ENCODE measurements around the gene RAB17.

Gene RAB17

DNA sequence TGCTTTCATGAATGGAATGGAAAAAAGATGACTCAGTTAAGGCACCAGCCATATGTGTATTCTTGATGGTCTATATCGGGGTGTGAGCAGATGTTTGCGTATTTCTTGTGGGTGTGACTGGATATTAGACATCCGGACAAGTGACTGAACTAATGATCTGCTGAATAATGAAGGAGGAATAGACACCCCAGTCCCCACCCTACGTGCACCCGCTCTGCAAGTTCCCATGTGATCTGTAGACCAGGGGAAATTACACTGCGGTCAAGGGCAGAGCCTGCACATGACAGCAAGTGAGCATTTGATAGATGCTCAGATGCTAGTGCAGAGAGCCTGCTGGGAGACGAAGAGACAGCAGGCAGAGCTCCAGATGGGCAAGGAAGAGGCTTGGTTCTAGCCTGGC is 36.6 kb downstream of the RAB17 start:
- peaks cover 27% of the 10 kb centered on the region for H3K36me3 ChIP-seq (ENCODE audit: control insufficient read depth, insufficient read depth, low read length)
- H3K9ac ChIP-seq (ENCODE audit: low read length) = no peak overlapping the region
- H3K4me1 ChIP-seq (ENCODE audit: control insufficient read depth, insufficient read depth, low read length) = peaks cover 5% of the 10 kb centered on the region
- no peaks in the 10 kb centered on the region for H3K27me3 ChIP-seq (ENCODE audit: control insufficient read depth, insufficient read depth, low read length)
- H3K9me3 ChIP-seq (ENCODE audit: control insufficient read depth, low read length) = no peaks in the 10 kb centered on the region
- no peak overlapping the region for H3K4me3 ChIP-seq (ENCODE audit: low read length)

DNA sequence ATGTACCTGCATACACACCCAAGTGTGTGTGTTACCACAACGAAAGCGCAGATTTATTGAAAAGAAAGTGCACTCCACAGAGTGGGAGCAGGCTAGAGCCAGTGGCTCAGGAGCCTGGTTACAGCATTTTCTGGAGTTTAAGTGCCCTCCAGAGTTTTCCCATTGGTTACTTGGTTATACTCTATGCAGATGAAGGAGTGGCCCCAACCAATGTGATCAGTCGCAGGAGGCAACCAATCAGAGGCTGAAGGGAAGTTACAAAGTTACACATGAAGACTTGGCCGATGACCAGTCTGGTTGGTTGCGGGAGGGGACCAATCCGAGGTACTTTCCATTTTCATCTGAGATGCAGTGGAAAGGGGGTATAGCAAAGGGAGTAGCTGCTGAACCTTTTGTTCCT is 37.6 kb downstream of the RAB17 start:
- no peaks in the 10 kb centered on the region for H3K4me1 ChIP-seq (ENCODE audit: control insufficient read depth, insufficient read depth, low read length)
- H3K36me3 ChIP-seq (ENCODE audit: control insufficient read depth, insufficient read depth, low read length) = peaks cover 32% of the 10 kb centered on the region
- no peak overlapping the region for H3K4me3 ChIP-seq (ENCODE audit: low read length)

DNA sequence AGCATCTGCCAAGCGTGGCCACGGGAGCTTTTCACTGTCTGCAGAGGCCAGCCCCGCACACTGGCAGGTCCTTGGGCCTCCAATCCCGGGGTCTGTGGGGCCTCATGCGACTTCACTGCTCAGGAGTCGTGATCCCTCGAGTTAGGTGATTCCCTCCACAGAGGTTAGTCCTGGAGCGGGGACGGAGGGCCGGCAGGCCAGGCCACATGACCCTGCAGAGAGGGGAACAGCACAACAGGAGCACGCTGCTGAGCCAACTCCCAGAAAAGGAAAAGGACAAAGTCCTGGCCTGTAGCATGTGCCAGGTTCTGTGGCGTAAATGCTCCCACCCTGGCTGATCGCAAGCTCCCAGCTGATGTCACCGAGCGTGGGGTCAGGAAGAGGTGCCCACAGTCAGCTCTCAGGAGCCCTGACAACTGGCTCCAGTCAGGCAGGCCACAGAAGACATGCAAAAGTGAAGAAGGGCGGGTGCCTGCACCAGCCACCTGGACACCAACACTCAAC is 39.4 kb downstream of the RAB17 start:
- H3K4me1 ChIP-seq (ENCODE audit: control insufficient read depth, insufficient read depth, low read length) = peaks cover 5% of the 10 kb centered on the region
- H3K9me3 ChIP-seq (ENCODE audit: control insufficient read depth, low read length) = no peaks in the 10 kb centered on the region
- no peaks in the 10 kb centered on the region for H3K27me3 ChIP-seq (ENCODE audit: control insufficient read depth, insufficient read depth, low read length)
- H3K9ac ChIP-seq (ENCODE audit: low read length) = no peak overlapping the region
- peaks cover 41% of the 10 kb centered on the region for H3K36me3 ChIP-seq (ENCODE audit: control insufficient read depth, insufficient read depth, low read length)
- no peak overlapping the region for H3K4me3 ChIP-seq (ENCODE audit: low read length)

More for the DNA sequence above, 37.6 kb downstream of the RAB17 start:
- no peak overlapping the region for H3K9ac ChIP-seq (ENCODE audit: low read length)
- no peaks in the 10 kb centered on the region for H3K9me3 ChIP-seq (ENCODE audit: control insufficient read depth, low read length)
- H3K27me3 ChIP-seq (ENCODE audit: control insufficient read depth, insufficient read depth, low read length) = no peaks in the 10 kb centered on the region

DNA sequence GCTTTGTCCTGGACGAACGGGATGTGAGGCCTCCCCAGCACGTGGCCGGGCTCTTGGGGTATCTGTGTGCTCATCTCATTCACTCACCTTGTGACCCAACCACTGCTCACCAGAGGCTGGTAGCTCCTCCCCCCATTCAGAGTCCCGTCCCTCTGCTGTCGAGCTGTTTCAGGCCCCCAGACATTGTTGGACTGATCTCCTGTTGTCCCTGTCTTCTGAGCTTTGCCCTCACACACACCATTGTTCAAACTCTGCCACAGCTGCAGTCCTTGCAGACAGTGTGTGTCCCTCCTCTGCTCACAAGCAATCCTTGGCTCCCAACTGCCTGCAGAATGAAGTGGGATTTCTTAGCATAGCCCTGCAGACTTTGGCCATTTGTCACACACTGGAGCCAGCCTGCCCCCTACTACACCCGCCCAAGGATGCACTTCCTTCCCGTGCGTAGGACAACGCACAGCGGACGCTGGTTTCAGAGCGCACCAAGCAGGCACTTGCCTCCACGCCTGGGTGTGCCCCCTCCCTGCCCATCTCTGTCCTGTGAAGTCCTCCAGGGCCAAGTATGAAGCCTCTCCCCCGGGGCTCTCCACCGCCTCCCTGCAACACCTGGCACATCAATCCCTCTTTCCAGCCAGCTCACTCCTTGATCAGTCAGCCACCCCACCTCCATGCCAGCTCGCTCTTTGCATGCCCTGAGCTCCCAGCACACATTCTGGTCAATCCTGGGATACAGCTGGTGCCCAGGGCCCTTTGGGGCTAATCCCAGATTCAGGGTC is 40.7 kb downstream of the RAB17 start:
- H3K27me3 ChIP-seq (ENCODE audit: control insufficient read depth, insufficient read depth, low read length) = no peaks in the 10 kb centered on the region
- H3K4me1 ChIP-seq (ENCODE audit: control insufficient read depth, insufficient read depth, low read length) = peaks cover 5% of the 10 kb centered on the region
- H3K4me3 ChIP-seq (ENCODE audit: low read length) = no peak overlapping the region
- H3K36me3 ChIP-seq (ENCODE audit: control insufficient read depth, insufficient read depth, low read length) = peaks cover 41% of the 10 kb centered on the region
- no peaks in the 10 kb centered on the region for H3K9me3 ChIP-seq (ENCODE audit: control insufficient read depth, low read length)
- no peak overlapping the region for H3K9ac ChIP-seq (ENCODE audit: low read length)

DNA sequence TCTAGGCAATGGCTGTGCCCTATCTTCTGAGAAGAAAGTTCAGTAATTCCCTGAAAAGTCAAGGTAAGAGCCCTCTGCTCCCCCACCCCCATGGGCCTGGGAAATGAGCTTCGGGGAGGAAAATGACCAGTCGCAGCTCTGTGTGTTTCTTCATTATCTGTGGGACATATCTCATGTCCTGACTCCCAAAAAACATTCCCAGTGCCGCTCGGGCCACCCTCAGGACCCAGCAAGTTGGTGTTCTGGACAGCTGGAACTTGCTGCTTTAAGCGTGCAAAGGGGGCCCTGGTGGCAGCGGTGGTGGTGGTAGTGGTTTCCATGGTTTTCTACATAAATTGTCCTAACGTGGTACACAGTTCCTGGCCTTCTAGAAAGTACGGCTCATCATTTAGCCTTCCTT is 41.3 kb downstream of the RAB17 start:
- no peaks in the 10 kb centered on the region for H3K9me3 ChIP-seq (ENCODE audit: control insufficient read depth, low read length)
- H3K36me3 ChIP-seq (ENCODE audit: control insufficient read depth, insufficient read depth, low read length) = peaks cover 41% of the 10 kb centered on the region
- no peaks in the 10 kb centered on the region for H3K27me3 ChIP-seq (ENCODE audit: control insufficient read depth, insufficient read depth, low read length)
- H3K9ac ChIP-seq (ENCODE audit: low read length) = no peak overlapping the region
- peaks cover 5% of the 10 kb centered on the region for H3K4me1 ChIP-seq (ENCODE audit: control insufficient read depth, insufficient read depth, low read length)
- no peak overlapping the region for H3K4me3 ChIP-seq (ENCODE audit: low read length)

DNA sequence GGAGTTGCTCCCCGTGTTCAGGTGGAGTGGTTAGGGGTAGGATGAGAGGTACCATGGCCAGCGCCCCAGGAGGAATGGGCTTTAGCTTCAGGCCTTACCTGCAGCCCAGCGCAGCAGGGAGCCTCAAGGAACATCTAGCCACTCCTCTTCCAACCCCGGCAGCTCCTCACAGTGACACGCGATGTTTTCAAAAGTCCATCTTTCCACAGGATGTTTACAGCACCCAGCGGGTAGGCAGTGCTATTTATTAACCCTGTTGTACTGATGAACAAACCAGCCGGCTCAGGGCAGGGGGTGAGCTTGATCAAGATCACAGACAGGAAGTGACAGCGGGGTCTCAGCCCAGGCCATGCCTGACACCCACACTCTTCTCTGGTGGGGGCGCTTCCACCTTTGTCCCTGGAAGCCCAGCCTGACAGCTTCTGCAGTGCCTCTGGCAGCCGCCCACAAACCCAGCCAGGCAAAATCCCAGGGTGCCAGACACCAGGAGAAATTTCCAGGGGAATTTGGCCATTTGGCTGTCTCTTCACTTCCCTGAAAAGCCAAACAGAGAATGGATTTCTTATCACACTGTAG is 42.6 kb downstream of the RAB17 start:
- peaks cover 5% of the 10 kb centered on the region for H3K4me1 ChIP-seq (ENCODE audit: control insufficient read depth, insufficient read depth, low read length)
- no peak overlapping the region for H3K9ac ChIP-seq (ENCODE audit: low read length)
- no peaks in the 10 kb centered on the region for H3K27me3 ChIP-seq (ENCODE audit: control insufficient read depth, insufficient read depth, low read length)
- H3K9me3 ChIP-seq (ENCODE audit: control insufficient read depth, low read length) = no peaks in the 10 kb centered on the region
- H3K36me3 ChIP-seq (ENCODE audit: control insufficient read depth, insufficient read depth, low read length) = peaks cover 31% of the 10 kb centered on the region
- no peak overlapping the region for H3K4me3 ChIP-seq (ENCODE audit: low read length)

DNA sequence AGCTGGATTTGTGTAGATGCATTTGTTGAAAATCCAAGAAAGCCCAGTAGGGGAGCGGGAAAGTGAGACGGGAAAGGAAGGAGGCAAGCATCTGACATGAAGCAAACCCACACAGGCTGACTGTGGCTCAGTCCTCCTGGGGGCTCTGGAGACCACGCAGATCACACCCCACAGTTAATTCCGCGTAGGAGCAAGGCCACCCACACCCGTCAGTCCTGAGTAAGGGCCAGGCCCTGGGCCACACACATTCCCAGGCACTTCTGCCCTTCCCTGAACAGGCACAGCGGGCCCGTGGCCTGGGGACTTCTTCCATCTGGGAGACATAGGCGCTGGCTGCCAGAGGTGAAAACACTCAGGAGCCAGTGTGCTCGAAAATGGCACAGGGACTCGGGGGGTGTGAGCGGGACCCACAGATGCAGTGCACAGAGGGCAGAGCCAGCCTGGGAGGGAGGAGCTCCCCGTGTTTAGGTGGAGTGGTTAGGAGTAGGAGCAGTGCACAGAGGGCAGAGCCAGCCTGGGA is 43.6 kb downstream of the RAB17 start:
- H3K4me1 ChIP-seq (ENCODE audit: control insufficient read depth, insufficient read depth, low read length) = peaks cover 5% of the 10 kb centered on the region
- no peak overlapping the region for H3K4me3 ChIP-seq (ENCODE audit: low read length)
- H3K36me3 ChIP-seq (ENCODE audit: control insufficient read depth, insufficient read depth, low read length) = peaks cover 31% of the 10 kb centered on the region
- no peaks in the 10 kb centered on the region for H3K9me3 ChIP-seq (ENCODE audit: control insufficient read depth, low read length)
- no peaks in the 10 kb centered on the region for H3K27me3 ChIP-seq (ENCODE audit: control insufficient read depth, insufficient read depth, low read length)
- no peak overlapping the region for H3K9ac ChIP-seq (ENCODE audit: low read length)

DNA sequence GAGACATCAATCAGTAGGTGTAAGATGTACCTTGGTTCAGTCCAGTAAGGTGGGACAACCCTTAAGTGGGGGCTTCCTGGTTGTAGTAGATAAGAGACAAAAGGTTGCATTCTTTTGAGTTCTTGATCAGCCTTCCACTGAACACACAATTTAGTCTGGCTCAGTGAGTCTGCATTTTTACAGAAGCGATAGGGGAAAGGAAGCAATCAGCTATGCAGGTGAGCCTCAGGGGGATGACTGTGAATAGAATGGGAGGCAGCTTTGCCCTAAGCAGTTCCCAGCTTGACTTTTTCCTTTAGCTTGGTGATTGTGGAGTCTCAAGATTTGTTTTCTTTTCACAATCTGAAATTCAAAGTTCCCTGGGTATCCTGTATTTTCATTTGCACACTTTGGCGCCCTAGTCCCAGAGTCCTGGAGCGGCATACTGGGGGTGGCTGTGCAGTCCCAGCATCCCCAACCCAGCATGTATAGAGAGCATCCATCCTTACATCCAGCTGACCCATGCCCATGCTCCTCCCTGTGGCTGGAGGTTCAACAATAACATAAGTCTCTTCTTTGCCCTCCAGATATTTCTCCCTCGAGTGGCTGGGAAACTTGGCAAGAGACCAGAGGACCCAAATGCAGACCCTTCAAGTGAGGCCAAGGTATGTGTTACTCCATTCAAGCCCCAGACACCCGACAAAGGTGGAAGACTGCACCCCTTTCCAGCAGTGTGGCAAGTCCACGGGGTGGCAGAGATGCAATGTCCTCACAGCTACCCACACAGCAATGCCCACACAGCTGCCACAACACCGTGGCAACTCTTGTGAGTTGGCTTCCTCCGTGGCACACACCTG is 44.3 kb downstream of the RAB17 start:
- Histone ChIP-seq H3K4me3 (ENCODE audit: low read length) (no peak overlapping the region), H3K27me3 (ENCODE audit: control insufficient read depth, insufficient read depth, low read length) (no peaks in the 10 kb centered on the region), H3K9me3 (ENCODE audit: control insufficient read depth, low read length) (no peaks in the 10 kb centered on the region), H3K9ac (ENCODE audit: low read length) (no peak overlapping the region), H3K4me1 (ENCODE audit: control insufficient read depth, insufficient read depth, low read length) (peaks cover 9% of the 10 kb centered on the region), H3K36me3 (ENCODE audit: control insufficient read depth, insufficient read depth, low read length) (peaks cover 37% of the 10 kb centered on the region)

DNA sequence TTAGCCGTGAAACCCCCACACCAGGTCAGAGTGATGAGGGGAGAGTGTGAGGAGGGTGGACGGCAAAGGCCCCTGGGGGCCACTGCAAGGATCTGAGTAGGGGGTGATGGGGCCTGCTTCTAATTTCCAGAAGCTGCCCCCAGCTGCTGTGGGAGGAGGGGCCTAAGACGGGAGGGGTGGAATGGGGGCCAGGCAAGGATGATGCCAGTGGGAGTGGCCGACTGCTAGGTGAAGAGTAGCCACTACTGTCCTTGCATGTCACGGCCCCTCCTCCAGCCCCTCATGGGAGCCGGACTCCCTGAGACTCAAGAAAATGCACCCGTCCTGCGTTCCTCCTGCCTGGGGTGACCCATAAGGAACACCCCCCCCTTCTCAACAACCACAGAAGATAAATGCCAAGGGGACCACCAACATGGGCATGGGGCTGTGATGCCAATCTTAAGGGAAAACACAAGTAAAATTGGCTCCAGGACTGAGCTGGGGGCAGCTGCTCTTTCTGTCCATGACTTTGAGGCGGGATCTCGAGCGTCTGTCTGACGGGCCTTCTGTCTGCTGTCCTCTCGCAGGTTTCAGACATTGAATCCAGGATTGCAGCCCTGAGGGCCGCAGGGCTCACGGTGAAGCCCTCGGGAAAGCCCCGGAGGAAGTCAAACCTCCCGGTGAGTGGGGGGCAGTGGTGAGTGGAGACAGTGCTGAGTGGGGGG is 48.4 kb downstream of the RAB17 start:
- Histone ChIP-seq H3K4me3 (ENCODE audit: low read length) (no peak overlapping the region), H3K9me3 (ENCODE audit: control insufficient read depth, low read length) (no peaks in the 10 kb centered on the region), H3K4me1 (ENCODE audit: control insufficient read depth, insufficient read depth, low read length) (peaks cover 49% of the 10 kb centered on the region), H3K36me3 (ENCODE audit: control insufficient read depth, insufficient read depth, low read length) (peaks cover 28% of the 10 kb centered on the region), H3K9ac (ENCODE audit: low read length) (no peak overlapping the region), H3K27me3 (ENCODE audit: control insufficient read depth, insufficient read depth, low read length) (no peaks in the 10 kb centered on the region)

DNA sequence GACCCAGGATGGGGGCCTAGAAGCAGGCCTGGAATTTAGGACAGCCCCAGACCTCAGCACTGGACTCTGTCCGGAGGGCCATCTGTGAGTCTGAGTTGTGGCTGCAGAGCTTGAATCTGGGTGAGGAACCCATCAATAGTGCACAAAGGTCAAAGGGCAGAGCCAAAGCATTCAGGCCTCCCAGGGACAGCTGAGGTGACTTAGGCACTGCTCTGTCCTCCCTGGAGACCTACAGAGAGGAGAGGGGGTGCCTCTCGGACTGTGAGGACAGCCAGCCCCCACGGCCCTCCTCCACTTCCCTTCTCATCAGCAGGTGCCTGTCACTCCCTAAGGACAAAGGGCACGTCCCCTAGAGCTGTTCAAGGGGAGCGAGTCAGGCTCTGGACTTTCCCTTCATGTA is 49.3 kb downstream of the RAB17 start:
- no peaks in the 10 kb centered on the region for H3K9me3 ChIP-seq (ENCODE audit: control insufficient read depth, low read length)
- H3K36me3 ChIP-seq (ENCODE audit: control insufficient read depth, insufficient read depth, low read length) = peaks cover 22% of the 10 kb centered on the region
- no peak overlapping the region for H3K9ac ChIP-seq (ENCODE audit: low read length)
- peaks cover 48% of the 10 kb centered on the region for H3K4me1 ChIP-seq (ENCODE audit: control insufficient read depth, insufficient read depth, low read length)
- H3K27me3 ChIP-seq (ENCODE audit: control insufficient read depth, insufficient read depth, low read length) = no peaks in the 10 kb centered on the region
- H3K4me3 ChIP-seq (ENCODE audit: low read length) = no peak overlapping the region

DNA sequence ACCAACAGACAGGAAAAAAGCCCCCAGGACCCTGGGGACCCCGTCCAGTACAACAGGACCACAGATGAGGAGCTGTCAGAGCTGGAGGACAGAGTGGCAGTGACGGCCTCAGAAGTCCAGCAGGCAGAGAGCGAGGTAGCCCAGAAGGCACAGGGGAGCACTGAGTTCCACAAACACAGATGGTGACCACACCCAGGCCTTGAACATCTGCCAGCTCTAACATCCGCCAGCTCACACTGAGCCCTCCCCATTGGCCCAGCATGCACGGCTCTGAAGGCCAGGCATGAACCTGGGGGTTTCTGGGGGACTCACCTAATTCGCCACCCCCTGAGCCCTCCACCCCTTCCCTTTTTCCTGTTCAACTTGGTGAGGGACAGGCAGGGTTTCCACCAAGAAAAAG is 49.7 kb downstream of the RAB17 start:
- no peak overlapping the region for H3K9ac ChIP-seq (ENCODE audit: low read length)

More for the DNA sequence above, 49.7 kb downstream of the RAB17 start:
- no peaks in the 10 kb centered on the region for H3K9me3 ChIP-seq (ENCODE audit: control insufficient read depth, low read length)
- peaks cover 48% of the 10 kb centered on the region for H3K4me1 ChIP-seq (ENCODE audit: control insufficient read depth, insufficient read depth, low read length)
- H3K36me3 ChIP-seq (ENCODE audit: control insufficient read depth, insufficient read depth, low read length) = peaks cover 22% of the 10 kb centered on the region
- H3K27me3 ChIP-seq (ENCODE audit: control insufficient read depth, insufficient read depth, low read length) = no peaks in the 10 kb centered on the region
- H3K4me3 ChIP-seq (ENCODE audit: low read length) = no peak overlapping the region

Data from mucosa of stomach (tissue), 1 donor.